ENCODE measurements around the gene PGAP2.

Gene PGAP2

GRCh38 chr11:3857628-3858027 lies 49.3 kb downstream of the PGAP2 start:
- no peak for DNase-seq

GRCh38 chr11:3859373-3859881 lies 51.1 kb downstream of the PGAP2 start:
- DNase-seq, result peak; percentile 56

GRCh38 chr11:3860375-3860774 lies 52.0 kb downstream of the PGAP2 start:
- peak; percentile 41 for DNase-seq

DNA sequence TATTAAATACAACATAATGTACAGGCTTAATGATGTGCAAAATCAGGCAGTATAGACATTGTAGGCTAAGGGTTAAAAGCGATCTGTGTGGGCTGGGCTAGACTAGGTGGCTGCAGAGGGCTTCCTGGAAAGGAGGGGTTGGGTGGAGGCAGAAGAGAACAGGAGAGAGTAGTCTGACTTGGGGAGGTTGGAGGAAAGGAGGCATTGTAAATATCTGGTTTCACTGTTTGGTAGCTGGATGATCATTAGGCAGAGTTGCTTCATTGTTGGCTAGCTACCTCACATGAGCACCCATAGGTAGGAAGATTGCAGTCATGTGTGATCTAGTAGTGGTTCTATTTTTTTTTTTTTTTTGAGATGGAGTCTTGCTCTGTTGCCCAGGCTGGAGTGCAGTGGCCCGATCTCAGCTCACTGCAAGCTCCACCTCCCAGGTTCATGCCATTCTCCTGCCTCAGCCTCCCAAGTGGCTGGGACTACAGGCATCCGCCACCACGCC lies 52.6 kb downstream of the PGAP2 start:
- peak; percentile 69 for DNase-seq

- DNase-seq, result peak; percentile 58
These were observed 53.3 kb downstream of the PGAP2 start for GRCh38 chr11:3861683-3862082.

GRCh38 chr11:3865388-3866193 lies 57.2 kb downstream of the PGAP2 start:
- no peak for DNase-seq

DNA sequence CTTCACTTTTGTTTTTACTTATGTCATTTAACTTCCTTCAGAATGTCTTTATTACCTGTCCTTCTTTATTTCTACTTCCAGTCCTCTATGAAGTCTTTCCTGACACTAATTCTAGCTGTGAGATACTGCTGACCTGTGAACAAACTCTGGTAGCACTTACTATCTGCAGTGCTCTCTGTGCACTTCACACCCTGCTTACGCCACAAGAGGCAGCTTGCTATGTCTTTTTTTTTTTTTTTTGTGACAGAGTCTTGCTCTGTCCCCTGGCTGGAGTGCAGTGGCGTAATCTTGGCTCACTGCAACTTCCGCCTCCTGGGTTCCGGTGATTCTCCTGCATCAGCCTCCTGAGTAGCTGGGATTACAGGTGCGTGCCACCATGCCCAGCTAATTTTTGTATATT lies 57.8 kb downstream of the PGAP2 start:
- no peak for DNase-seq

GRCh38 chr11:3866836-3867208 lies 58.5 kb downstream of the PGAP2 start:
- no peak for DNase-seq

DNA sequence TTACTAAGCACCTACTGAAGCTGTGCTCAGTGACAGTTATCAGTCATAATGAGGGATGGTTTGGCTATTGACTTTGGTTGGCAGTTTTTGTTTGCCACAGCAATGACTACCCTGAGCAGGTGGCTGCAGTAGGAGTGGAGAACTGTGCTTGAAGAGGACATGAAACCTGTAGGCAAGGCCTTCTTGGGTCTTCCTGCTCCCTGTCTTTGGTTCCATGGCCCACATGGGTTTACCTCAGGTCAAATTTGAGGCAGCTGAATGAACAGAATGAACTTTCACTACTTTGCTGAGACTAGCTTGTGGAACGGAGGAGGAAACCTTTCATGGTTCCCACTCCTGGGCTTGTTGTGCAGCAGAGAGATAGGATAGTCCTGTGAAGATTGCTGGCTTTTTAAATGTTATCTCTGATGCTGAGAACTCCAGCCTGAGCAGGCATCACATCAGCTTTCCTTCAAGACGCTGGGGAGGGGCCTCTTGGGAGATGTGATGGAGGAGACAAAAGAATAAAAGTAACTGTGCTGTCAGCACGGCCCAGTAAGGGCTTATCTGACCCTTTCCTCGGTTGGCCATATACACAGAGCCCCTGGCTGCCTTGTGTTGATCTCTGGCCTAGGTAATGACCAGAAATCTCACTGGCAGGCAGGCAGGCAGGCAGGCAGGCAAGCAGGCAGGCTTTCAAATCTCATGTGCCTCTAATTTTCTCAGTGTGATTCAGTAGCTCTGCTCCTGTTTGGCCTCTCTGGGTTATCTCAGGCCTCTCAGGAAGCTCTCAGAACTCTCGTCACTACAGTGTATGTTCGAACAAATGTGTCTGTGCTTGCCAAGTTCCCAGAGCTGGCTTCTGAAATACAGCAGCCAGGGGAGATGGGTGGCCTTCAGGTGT lies 59.1 kb downstream of the PGAP2 start:
- peak; percentile 49 for DNase-seq

GRCh38 chr11:3873712-3874349 lies 65.5 kb downstream of the PGAP2 start:
- no peak for DNase-seq

Data from activated CD4-positive, alpha-beta T cell treated with anti-CD3 and anti-CD28 coated beads, Interleukin-2, Interleukin-6, amounts not matched to agents 100 ng/mL and 50 ng/mL, durations not matched to agents 16 hours and 8 hours (primary cell).